H1 (cell line): Measurements from ENCODE around the gene PAK5. TPM values are rescaled to one million over a fixed set of nuclear protein-coding genes. Genes with fewer than 3 reads are reported as not detected.

Experiments
- ATF3 ChIP-seq: IDR thresholded peaks from 2 replicates; pipeline ENCODE4 v1.6.1; 2011; ENCODE audit warnings: low read depth, mild to moderate bottlenecking, low read length; ENCODE audit not compliant: insufficient read depth
- CHD7 ChIP-seq: fragments of 300-600 bp; sonication (generic); IDR thresholded peaks from 2 replicates; pipeline ENCODE4 v1.7.1; 2012; ENCODE audit warnings: low read length, moderate library complexity, mild to moderate bottlenecking, inconsistent platforms; ENCODE audit not compliant: insufficient replicate concordance
- EP300 ChIP-seq, 2 experiments: IDR thresholded peaks; 1 replicate in 1 of 2; 2 replicates in 1 of 2; pipeline ENCODE4 v1.6.1; 2011 to 2012; ENCODE audit warnings: low read depth in 2 of 2, low read length in 2 of 2, mild to moderate bottlenecking in 2 of 2, borderline replicate concordance in 1 of 2, inconsistent platforms in 1 of 2, moderate library complexity in 1 of 2
- EZH2 ChIP-seq: fragments of 200-600 bp; sonication (generic); IDR thresholded peaks from 2 replicates; pipeline ENCODE4 v1.7.1; 2012; ENCODE audit warnings: low read depth, mild to moderate bottlenecking, moderate library complexity, low read length, inconsistent platforms; ENCODE audit not compliant: severe bottlenecking
- KDM5A ChIP-seq: fragments of 200-600 bp; IDR thresholded peaks from 2 replicates; pipeline ENCODE4 v1.7.1; 2012; ENCODE audit warnings: mild to moderate bottlenecking, low read length, inconsistent platforms, mixed read lengths
- MAFK ChIP-seq: IDR thresholded peaks from 2 replicates; pipeline ENCODE4 v1.6.1; 2012; ENCODE audit warnings: low read depth, mild to moderate bottlenecking, improper control_type of control experiment, low read length
- MAX ChIP-seq: IDR thresholded peaks from 2 replicates; pipeline ENCODE4 v1.6.1; 2012; ENCODE audit warnings: inconsistent platforms
- SIX5 ChIP-seq: IDR thresholded peaks from 2 replicates; pipeline ENCODE4 v1.6.1; 2011; ENCODE audit warnings: mild to moderate bottlenecking, low read depth, low read length
- SUZ12 ChIP-seq: fragments of 200-600 bp; sonication (generic); IDR thresholded peaks from 2 replicates; pipeline ENCODE4 v1.6.1; 2012; ENCODE audit warnings: mild to moderate bottlenecking, inconsistent platforms, low read length, moderate library complexity, mixed read lengths
- polyA plus RNA-seq, 7 experiments: library from polyadenylated mRNA; depleted of rRNA in 3 of 7; stranded (reverse) in 5 of 7; unstranded in 2 of 7; fragments of >200 nt in 5 of 7; fragments of 200-250 nt in 2 of 7; gene quantifications; 1 replicate in 5 of 7; 2 replicates in 1 of 7; 4 replicates in 1 of 7; pipeline versions ENCODE4 v1.2.1 to v1.2.3, GENCODE V29; 2011 to 2013; ENCODE audit warnings: missing spikeins in 2 of 7, mixed read lengths in 2 of 7
- total RNA-seq: library from RNA; stranded (reverse); fragmentation: NEBNext Ultra II Directional; extraction: Animal tissue kit (Norgen Biotek cat#: 25700); gene quantifications from 2 replicates; pipeline ENCODE4 v1.2.1, GENCODE V29; 2021

PAK5 gene
- total and polyA plus RNA-seq, 2 of the 8 experiments (the other 6 are each of a cell fraction or from before 2014, with no cell fraction given): 0.54 to 0.80 TPM

- TF ChIP-seq SUZ12 (peak; percentile 97), MAX (0 out of 2 replicates have a peak, but pooled peaks have one; percentile 9), EP300 (IDR thresholded peaks at IDR 0.05; ENCODE audit: borderline replicate concordance in 1 of 2, low read depth in 2 of 2, low read length in 2 of 2) (no peak), ATF3 (no peak), KDM5A (no peak), SIX5 (no peak), CHD7 (no peak), EZH2 (peak; percentile 95), MAFK (no peak)
These were observed 322.5 kb downstream of the PAK5 start (continued) for GRCh38 chr20:9516234-9516871.
